Naive thymus-derived CD4-positive, alpha-beta T cell (primary cell): ENCODE results near the gene NELFCD. TPM values are rescaled to one million over a fixed set of nuclear protein-coding genes. Genes with fewer than 3 reads are reported as not detected.
A peak's percentile ranks its signal among the peaks of the same experiment; 100 is the strongest.

ENCODE experiments used
- ATAC-seq: fragments of 150-1000 bp; cut with Tn5 transposase; 2 replicates; pipeline ENCODE4 v1.10.0; 2021; ENCODE audit warnings: mild to moderate bottlenecking, moderate library complexity
- CTCF ChIA-PET: fragments of 350-600 bp; sonication (Branson Sonifier 250); formaldehyde crosslinking; loops from one replicate; lab custom pipeline; 2021; ENCODE audit warnings: antibody characterized with exemption; lab: Charles Lee
- POLR2A ChIA-PET: fragments of 350-600 bp; sonication (Branson Sonifier 250); formaldehyde crosslinking; loops from one replicate; lab custom pipeline; 2021; ENCODE audit warnings: antibody characterized with exemption, inconsistent platforms; lab: Charles Lee
- DNase-seq, 9 donors: peaks; one replicate each; pipeline versions ENCODE4 v3.0.0 to v3.0.0-alpha.2; 2020 to 2022; ENCODE audit warnings: mixed read lengths in 1 of 9
- H3K27ac ChIP-seq: one replicate; pipeline ENCODE4 v1.7.0; 2013; ENCODE audit warnings: mild to moderate bottlenecking, low read depth, low read length, moderate library complexity
- H3K27me3 ChIP-seq, 2 donors: one replicate each; pipeline ENCODE4 v1.7.0; 2013; ENCODE audit warnings: low read length in 2 of 2, mild to moderate bottlenecking in 2 of 2, moderate library complexity in 2 of 2; ENCODE audit not compliant: control insufficient read depth in 2 of 2, insufficient read depth in 2 of 2
- H3K36me3 ChIP-seq, 3 experiments: 1 replicate in 2 of 3; 2 replicates in 1 of 3; pipeline ENCODE4 v1.7.0; 2013; ENCODE audit warnings: low read length in 3 of 3, mild to moderate bottlenecking in 3 of 3, moderate library complexity in 1 of 3; ENCODE audit not compliant: insufficient read depth in 3 of 3, control insufficient read depth in 2 of 3
- H3K4me1 ChIP-seq, 2 donors: one replicate each; pipeline ENCODE4 v1.7.0; 2013; ENCODE audit warnings: low read length in 2 of 2, mild to moderate bottlenecking in 2 of 2, moderate library complexity in 1 of 2; ENCODE audit not compliant: control insufficient read depth in 2 of 2, insufficient read depth in 2 of 2
- H3K4me3 ChIP-seq: 2 replicates; pipeline ENCODE4 v1.7.0; 2013; ENCODE audit warnings: mild to moderate bottlenecking, low read length
- H3K9me3 ChIP-seq, 3 experiments: 1 replicate in 2 of 3; 2 replicates in 1 of 3; pipeline ENCODE4 v1.7.0; 2013; ENCODE audit warnings: low read length in 3 of 3; ENCODE audit not compliant: control insufficient read depth in 2 of 3
- H3K27ac Mint-ChIP-seq, 9 donors: one replicate each; pipeline ENCODE4 v1.8.0; 2020 to 2022; ENCODE audit warnings: mixed read lengths in 9 of 9, mild to moderate bottlenecking in 8 of 9, moderate library complexity in 5 of 9, inconsistent platforms in 2 of 9
- H3K27me3 Mint-ChIP-seq, 5 donors: one replicate each; pipeline ENCODE4 v1.8.0; 2021 to 2022; ENCODE audit warnings: mixed read lengths in 5 of 5, mild to moderate bottlenecking in 1 of 5
- H3K36me3 Mint-ChIP-seq, 5 donors: one replicate each; pipeline ENCODE4 v1.8.0; 2020 to 2022; ENCODE audit warnings: mixed read lengths in 5 of 5, mild to moderate bottlenecking in 3 of 5, inconsistent platforms in 1 of 5
- H3K4me1 Mint-ChIP-seq, 7 donors: one replicate each; pipeline ENCODE4 v1.8.0; 2020 to 2022; ENCODE audit warnings: mixed read lengths in 7 of 7, mild to moderate bottlenecking in 3 of 7, inconsistent platforms in 1 of 7
- H3K4me3 Mint-ChIP-seq, 10 donors: one replicate each; pipeline ENCODE4 v1.8.0; 2020 to 2022; ENCODE audit warnings: mild to moderate bottlenecking in 10 of 10, mixed read lengths in 10 of 10, moderate library complexity in 6 of 10, inconsistent platforms in 2 of 10
- H3K9me3 Mint-ChIP-seq, 11 donors: one replicate each; pipeline ENCODE4 v1.8.0; 2020 to 2022; ENCODE audit warnings: mixed read lengths in 11 of 11, mild to moderate bottlenecking in 4 of 11, inconsistent platforms in 1 of 11, moderate library complexity in 1 of 11
- intact Hi-C, 2 donors: fragments of 100-400 bp; cut with micrococcal nuclease; formaldehyde crosslinking; loops; one replicate each; pipeline ENCODE4 v1.15.1; 2023
- polyA plus RNA-seq, 2 donors: library from polyadenylated mRNA; unstranded; fragments of 300-500 nt; fragmentation: Illumina TruSeq; gene quantifications; one replicate each; pipeline ENCODE4 v1.2.3, GENCODE V29; 2021
- total RNA-seq, 6 experiments: library from RNA in 5 of 6; stranded (reverse) in 5 of 6; gene quantifications; 1 replicate in 5 of 6; 2 replicates in 1 of 6; pipeline ENCODE4 v1.2.3 and lab custom pipeline; 2021 to 2026

The NELFCD gene
- total and polyA plus RNA-seq, 7 experiments from 2014 or later = 65.0 to 96.1 (median 89.0) TPM

- H3K9me3 ChIP-seq = no peaks in the 10 kb centered on the region
- intact Hi-C loops = no loop called here
- ChIA-PET POLR2A (no interaction called here), CTCF (no interaction called here)
- no peaks in the 10 kb centered on the region for H3K27me3 ChIP-seq
- peaks cover 0 to 11% (median 1%) of the 10 kb centered on the region in 3 experiments for H3K36me3 ChIP-seq
- H3K4me3 ChIP-seq = no peak overlapping the region
- H3K4me1 Mint-ChIP-seq = peaks cover 26 to 39% (median 33%) of the 10 kb centered on the region in 7 donors
- H3K27ac ChIP-seq = no peak overlapping the region
- ATAC-seq (no peak), DNase-seq (no peak)
- H3K4me3 Mint-ChIP-seq = no peak overlapping the region
- H3K4me1 ChIP-seq = peaks cover 20 to 23% of the 10 kb centered on the region in 2 donors
- peaks cover 0 to 21% (median 13%) of the 10 kb centered on the region in 5 donors for H3K36me3 Mint-ChIP-seq
- H3K27ac Mint-ChIP-seq = peak overlapping the region in 2 of 9 donors; percentile 21 to 41
- no peaks in the 10 kb centered on the region for H3K27me3 Mint-ChIP-seq
- no peaks in the 10 kb centered on the region for H3K9me3 Mint-ChIP-seq
Observed at GRCh38 chr20:59001449-59002171, 20.6 kb downstream of the NELFCD start.

GRCh38 chr20:59002388-59002787, 21.3 kb downstream of the NELFCD start:
- POLR2A ChIA-PET = no interaction called here
- Histone ChIP-seq H3K27me3 (no peaks in the 10 kb centered on the region), H3K4me1 (peaks cover 20 to 23% of the 10 kb centered on the region in 2 donors), H3K36me3 (peaks cover 0 to 5% (median 0%) of the 10 kb centered on the region in 3 experiments), H3K9me3 (no peaks in the 10 kb centered on the region), H3K4me3 (no peak overlapping the region), H3K27ac (no peak overlapping the region)
- intact Hi-C loops = no loop called here
- peaks cover 0 to 18% (median 6%) of the 10 kb centered on the region in 5 donors for H3K36me3 Mint-ChIP-seq
- H3K27ac Mint-ChIP-seq = peak overlapping the region in 4 of 9 donors; percentile 33 to 67 (median 46)
- peaks cover 26 to 39% (median 33%) of the 10 kb centered on the region in 7 donors for H3K4me1 Mint-ChIP-seq
- CTCF ChIA-PET = no interaction called here
- DNase-seq (no peak), ATAC-seq (no peak)
- H3K9me3 Mint-ChIP-seq = no peaks in the 10 kb centered on the region
- H3K4me3 Mint-ChIP-seq = no peak overlapping the region
- H3K27me3 Mint-ChIP-seq = no peaks in the 10 kb centered on the region

GRCh38 chr20:59002874-59003399, 21.9 kb downstream of the NELFCD start:
- peak overlapping the region in 4 of 9 donors; percentile 67 to 88 (median 70) for H3K27ac Mint-ChIP-seq
- Histone ChIP-seq H3K4me3 (no peak overlapping the region), H3K27ac (no peak overlapping the region), H3K9me3 (no peaks in the 10 kb centered on the region), H3K36me3 (no peaks in the 10 kb centered on the region), H3K4me1 (peaks cover 20 to 23% of the 10 kb centered on the region in 2 donors), H3K27me3 (no peaks in the 10 kb centered on the region)
- DNase-seq = no peak
- POLR2A ChIA-PET = no interaction called here
- intact Hi-C loops = no loop called here
- peaks cover 26 to 39% (median 33%) of the 10 kb centered on the region in 7 donors for H3K4me1 Mint-ChIP-seq
- H3K27me3 Mint-ChIP-seq = no peaks in the 10 kb centered on the region
- no peak for ATAC-seq
- peak overlapping the region in 3 of 10 donors; percentile 29 to 75 (median 45) for H3K4me3 Mint-ChIP-seq
- CTCF ChIA-PET = no interaction called here
- H3K36me3 Mint-ChIP-seq = peaks cover 0 to 15% (median under 1%) of the 10 kb centered on the region in 5 donors
- H3K9me3 Mint-ChIP-seq = no peaks in the 10 kb centered on the region

- Histone ChIP-seq H3K36me3 (no peaks in the 10 kb centered on the region), H3K9me3 (no peaks in the 10 kb centered on the region), H3K27me3 (no peaks in the 10 kb centered on the region), H3K4me1 (peaks cover 20 to 23% of the 10 kb centered on the region in 2 donors), H3K4me3 (no peak overlapping the region), H3K27ac (peak overlapping the region; percentile 10)
- Mint-ChIP-seq H3K4me1 (peaks cover 26 to 39% (median 33%) of the 10 kb centered on the region in 7 donors), H3K36me3 (peaks cover 0 to 13% (median 0%) of the 10 kb centered on the region in 5 donors), H3K9me3 (no peaks in the 10 kb centered on the region), H3K27me3 (no peaks in the 10 kb centered on the region), H3K4me3 (peak overlapping the region; percentile 35 to 89 (median 74)), H3K27ac (peak overlapping the region; percentile 41 to 93 (median 70))
- intact Hi-C loops = loop anchor here (2.0 kb wide), 3 partner anchors 13 to 39 kb away; partner anchors contain the start of genes NELFCD (in 2 of the 2) and PRELID3B (in 1 of the 2)
- ChIA-PET CTCF (no interaction called here), POLR2A (interaction anchor here (0.6 kb wide), 1 partner anchor 33 kb away, joined by 4 read pairs; no protein-coding TSS in a partner anchor)
- ATAC-seq (no peak), DNase-seq (no peak)
Observed at GRCh38 chr20:59003836-59004492, 22.9 kb downstream of the NELFCD start.

GRCh38 chr20:59004493-59004762, 23.4 kb downstream of the NELFCD start:
- POLR2A ChIA-PET = interaction anchor here (0.5 to 2.1 kb wide), 6 partner anchors 10 to 149 kb away, joined by 3 to 10 read pairs (median 4); partner anchors contain the start of gene ATP5F1E
- peak overlapping the region; percentile 68 to 89 (median 80) for H3K4me3 Mint-ChIP-seq
- H3K27me3 Mint-ChIP-seq = no peaks in the 10 kb centered on the region
- peaks cover 26 to 39% (median 33%) of the 10 kb centered on the region in 7 donors for H3K4me1 Mint-ChIP-seq
- Histone ChIP-seq H3K27me3 (no peaks in the 10 kb centered on the region), H3K4me1 (peaks cover 20 to 23% of the 10 kb centered on the region in 2 donors), H3K4me3 (no peak overlapping the region), H3K36me3 (no peaks in the 10 kb centered on the region), H3K9me3 (no peaks in the 10 kb centered on the region), H3K27ac (peak overlapping the region; percentile 34)
- CTCF ChIA-PET = no interaction called here
- DNase-seq = peak in 7 of 9 donors; percentile 33 to 57 (median 41)
- peak overlapping the region; percentile 38 to 93 (median 80) for H3K27ac Mint-ChIP-seq
- intact Hi-C loops = loop anchor here (2.0 kb wide), 3 partner anchors 14 to 38 kb away; partner anchors contain the start of genes NELFCD (in 2 of the 2) and PRELID3B (in 1 of the 2)
- no peak for ATAC-seq
- peaks cover 0 to 13% (median 0%) of the 10 kb centered on the region in 5 donors for H3K36me3 Mint-ChIP-seq
- H3K9me3 Mint-ChIP-seq = no peaks in the 10 kb centered on the region

GRCh38 chr20:59004763-59005522, 23.9 kb downstream of the NELFCD start:
- peak overlapping the region; percentile 55 for H3K4me3 ChIP-seq
- POLR2A ChIA-PET = interaction anchor here (0.5 to 2.1 kb wide), 6 partner anchors 9 to 345 kb away, joined by 3 to 10 read pairs (median 4); partner anchors contain the start of gene ATP5F1E
- H3K9me3 ChIP-seq = no peaks in the 10 kb centered on the region
- H3K27me3 ChIP-seq = no peaks in the 10 kb centered on the region
- peak overlapping the region; percentile 34 for H3K27ac ChIP-seq
- H3K4me1 Mint-ChIP-seq = peaks cover 26 to 41% (median 33%) of the 10 kb centered on the region in 7 donors
- DNase-seq = peak in 7 of 9 donors; percentile 17 to 54 (median 50)
- ATAC-seq = peak; percentile 73
- H3K27ac Mint-ChIP-seq = peak overlapping the region; percentile 69 to 93 (median 82)
- intact Hi-C loops = loop anchor here (2.0 kb wide), 3 partner anchors 14 to 38 kb away; partner anchors contain the start of genes NELFCD (in 2 of the 2) and PRELID3B (in 1 of the 2)
- H3K27me3 Mint-ChIP-seq = no peaks in the 10 kb centered on the region
- H3K4me3 Mint-ChIP-seq = peak overlapping the region; percentile 68 to 89 (median 80)
- H3K36me3 ChIP-seq = no peaks in the 10 kb centered on the region
- CTCF ChIA-PET = no interaction called here
- H3K4me1 ChIP-seq = peaks cover 20 to 23% of the 10 kb centered on the region in 2 donors
- H3K9me3 Mint-ChIP-seq = no peaks in the 10 kb centered on the region
- H3K36me3 Mint-ChIP-seq = peaks cover 0 to 13% (median 0%) of the 10 kb centered on the region in 5 donors
